Peyer's patch (tissue), 4 donors: ENCODE results near the gene VPREB3.

Source experiments
- CTCF ChIP-seq, 6 experiments: fragments of 450-650 bp in 4 of 6; fragments of 200-600 bp in 2 of 6; sonication (generic) in 1 of 6; IDR thresholded peaks; one replicate each; pipeline ENCODE4 v1.5.1; 2017 to 2019; ENCODE audit warnings: antibody characterized with exemption in 6 of 6, mild to moderate bottlenecking in 3 of 6, moderate library complexity in 1 of 6
- POLR2A ChIP-seq, 2 donors: fragments of 450-650 bp; IDR thresholded peaks; one replicate each; pipeline ENCODE4 v1.5.1; 2017; ENCODE audit warnings: antibody characterized with exemption in 2 of 2, mild to moderate bottlenecking in 2 of 2, moderate library complexity in 2 of 2

- TF ChIP-seq CTCF (IDR thresholded peaks at IDR 0.05): no peak
- no peak for TF ChIP-seq POLR2A (IDR thresholded peaks at IDR 0.05)
Observed at GRCh38 chr22:23754220-23754919, at the start of gene VPREB3.
